Measurements from ENCODE around the gene PRAMEF7.
"Not testable (repeated sequence)": the region's sequence is repeated elsewhere in the genome, so short reads cannot be mapped to it uniquely, and the experiment has no call there.

Gene PRAMEF7

GRCh38 chr1:12916310-12916709, at the start of gene PRAMEF7:
Gene PRAMEF7, plus strand, starts transcription at chr1:12916610. Its CDS starts 1,083 bp downstream, at chr1:12917693.
- not testable (repeated sequence) for DNase-seq

GRCh38 chr1:12878453-12878852, 38.0 kb upstream of the PRAMEF7 start:
- not testable (repeated sequence) for DNase-seq

- not testable (repeated sequence) for DNase-seq
Observed at GRCh38 chr1:12886101-12886500, 30.3 kb upstream of the PRAMEF7 start, which contains the start of gene PRAMEF4. Gene PRAMEF4, minus strand, starts transcription at chr1:12886201. Its CDS starts 2,807 bp downstream, at chr1:12883394.

- not testable (repeated sequence) for DNase-seq
Observed at GRCh38 chr1:12898170-12898569, 18.2 kb upstream of the PRAMEF7 start, which contains the start of gene PRAMEF10. Gene PRAMEF10, minus strand, starts transcription at chr1:12898270. Its CDS starts 2,423 bp downstream, at chr1:12895847.

GRCh38 chr1:12899186-12899585, 17.2 kb upstream of the PRAMEF7 start:
- DNase-seq = not testable (repeated sequence)

GRCh38 chr1:12903793-12904572, 12.4 kb upstream of the PRAMEF7 start:
- DNase-seq = not testable (repeated sequence)

GRCh38 chr1:12921749-12922148, 5.3 kb downstream of the PRAMEF7 start:
- not testable (repeated sequence) for DNase-seq

- not testable (repeated sequence) for DNase-seq
Observed at GRCh38 chr1:12924368-12924767, 8.0 kb downstream of the PRAMEF7 start.

- not testable (repeated sequence) for DNase-seq
Observed at GRCh38 chr1:12947480-12947879, 31.1 kb downstream of the PRAMEF7 start, which contains the start of gene PRAMEF6. Gene PRAMEF6, minus strand, starts transcription at chr1:12947580. Its CDS starts 5,062 bp downstream, at chr1:12942518.
